HepG2 (cell line): ENCODE results near the gene RMI2. TPM values are rescaled to one million over a fixed set of nuclear protein-coding genes. Genes with fewer than 3 reads are reported as not detected.
A peak's percentile ranks its signal among the peaks of the same experiment; 100 is the strongest.

Experiments
- ATAC-seq: fragments of 200-7000 bp; cut with Tn5 transposase; 3 replicates; pipeline ENCODE4 v1.9.1; 2020; ENCODE audit warnings: mild to moderate bottlenecking, moderate library complexity
- BruUV-seq: library from RNA; stranded (reverse); fragments of 400-500 nt; replicated peaks from 2 replicates; lab custom pipeline; 2021; lab: Mats Ljungman, UMichigan
- CTCF ChIA-PET: fragments of 300-600 bp; formaldehyde crosslinking; extraction: SDS; loops from one replicate; lab custom pipeline; 2021; ENCODE audit warnings: low total read pairs, inconsistent platforms, low intra/inter-chr PET ratio; lab: Yijun Ruan, JAX
- POLR2A ChIA-PET: fragments of 350-600 bp; sonication (Branson Sonifier 250); formaldehyde crosslinking; loops from one replicate; lab custom pipeline; 2020; ENCODE audit warnings: antibody characterized with exemption, inconsistent platforms; lab: Yijun Ruan, JAX
- DNase-seq: peaks from one replicate; pipeline ENCODE4 v3.0.0-alpha.2; 2015; ENCODE audit warnings: low spot score
- FAIRE-seq: peaks from 3 replicates; lab custom pipeline; 2011; peaks lifted over from hg19 to GRCh38; lab: Jason Lieb, UNC
- H2AFZ ChIP-seq: one replicate; pipeline ENCODE4 v1.6.1; 2011; ENCODE audit warnings: low read length, inconsistent platforms
- H3K27ac ChIP-seq: fragments of 300-600 bp; 3 replicates; pipeline ENCODE4 v1.8.0; 2011; ENCODE audit warnings: mixed run types, mild to moderate bottlenecking, mixed read lengths, low read length, inconsistent platforms; ENCODE audit not compliant: insufficient read depth; ENCODE audit errors: extremely low read length
- H3K27me3 ChIP-seq, 2 experiments: fragments of 200-600 bp in 1 of 2; 2 replicates in 1 of 2; 3 replicates in 1 of 2; pipeline versions ENCODE4 v1.6.0 to v1.8.0; 2011; ENCODE audit warnings: low read length in 2 of 2, mild to moderate bottlenecking in 2 of 2, moderate library complexity in 2 of 2, inconsistent platforms in 1 of 2; ENCODE audit not compliant: insufficient read depth in 2 of 2, control insufficient read depth in 1 of 2
- H3K36me3 ChIP-seq, 2 experiments: fragments of 200-600 bp in 1 of 2; replicated peaks in 1 of 2; 2 replicates in 1 of 2; 3 replicates in 1 of 2; pipeline versions ENCODE4 v1.5.1 to v1.8.0; 2011; ENCODE audit warnings: low read length in 2 of 2, inconsistent platforms in 1 of 2; ENCODE audit not compliant: insufficient read depth in 2 of 2, control insufficient read depth in 1 of 2
- H3K4me1 ChIP-seq: 2 replicates; pipeline ENCODE4 v1.5.1; 2012; ENCODE audit warnings: low read length, inconsistent platforms; ENCODE audit not compliant: insufficient read depth
- H3K4me2 ChIP-seq: 2 replicates; pipeline ENCODE4 v1.6.0; 2011; ENCODE audit warnings: low read depth, low read length, inconsistent platforms
- H3K4me3 ChIP-seq, 3 experiments: fragments of 200-600 bp in 1 of 3; sonication (generic), shearing (Covaris generic) in 1 of 3; replicated peaks in 1 of 3; 2 replicates each; pipeline ENCODE4 v1.5.1; 2011 to 2016; ENCODE audit warnings: low read length in 3 of 3, inconsistent platforms in 2 of 3, low read depth in 2 of 3, mild to moderate bottlenecking in 2 of 3, control low read depth in 1 of 3, mixed read lengths in 1 of 3; ENCODE audit not compliant: insufficient read depth in 1 of 3
- H3K79me2 ChIP-seq: one replicate; pipeline ENCODE4 v1.6.1; 2011; ENCODE audit warnings: low read length, inconsistent platforms; ENCODE audit not compliant: insufficient read depth
- H3K9ac ChIP-seq: 2 replicates; pipeline ENCODE4 v1.6.0; 2011; ENCODE audit warnings: mild to moderate bottlenecking, low read depth, low read length, inconsistent platforms; ENCODE audit not compliant: insufficient read depth
- H3K9me3 ChIP-seq: 2 replicates; pipeline ENCODE4 v1.5.1; 2012; ENCODE audit warnings: mild to moderate bottlenecking, low read length
- H4K20me1 ChIP-seq: 2 replicates; pipeline ENCODE4 v1.6.0; 2011; ENCODE audit warnings: inconsistent platforms, mild to moderate bottlenecking, low read length, moderate library complexity; ENCODE audit not compliant: insufficient read depth
- AKAP8 ChIP-seq: sonication (generic); formaldehyde crosslinking; IDR thresholded peaks from 2 replicates; pipeline ENCODE4 v1.5.1; 2020; ENCODE audit warnings: mild to moderate bottlenecking, missing genetic modification reagents
- ARNT2 ChIP-seq: sonication (generic); formaldehyde crosslinking; IDR thresholded peaks from 2 replicates; pipeline ENCODE4 v1.8.0; 2022; ENCODE audit warnings: mild to moderate bottlenecking, low read depth, missing genetic modification reagents, moderate library complexity
- ATF7-NPFF ChIP-seq: sonication (generic); formaldehyde crosslinking; IDR thresholded peaks from 2 replicates; pipeline ENCODE4 v1.8.1; 2023; ENCODE audit warnings: mild to moderate bottlenecking, low read depth, missing genetic modification reagents, moderate library complexity
- CENPX ChIP-seq: sonication (generic); formaldehyde crosslinking; IDR thresholded peaks from 2 replicates; pipeline ENCODE4 v1.9.0; 2021; ENCODE audit warnings: mild to moderate bottlenecking, missing genetic modification reagents, moderate library complexity
- CTCF ChIP-seq: sonication (generic); formaldehyde crosslinking; IDR thresholded peaks from 2 replicates; pipeline ENCODE4 v1.5.0; 2020; ENCODE audit warnings: mild to moderate bottlenecking, missing genetic modification reagents, moderate library complexity
- E2F2 ChIP-seq: sonication (generic); formaldehyde crosslinking; IDR thresholded peaks from 2 replicates; pipeline ENCODE4 v1.4.0; 2020; ENCODE audit warnings: missing genetic modification reagents, borderline replicate concordance
- FOSL2 ChIP-seq: sonication (generic); formaldehyde crosslinking; IDR thresholded peaks from 2 replicates; pipeline ENCODE4 v1.4.0; 2020; ENCODE audit warnings: missing genetic modification reagents
- GFI1 ChIP-seq: sonication (generic); formaldehyde crosslinking; IDR thresholded peaks from 2 replicates; pipeline ENCODE4 v1.5.0; 2020; ENCODE audit warnings: missing genetic modification reagents, mild to moderate bottlenecking, borderline replicate concordance
- HIVEP1 ChIP-seq: sonication (generic); formaldehyde crosslinking; IDR thresholded peaks from 2 replicates; pipeline ENCODE4 v1.4.0; 2020; ENCODE audit warnings: mild to moderate bottlenecking, missing genetic modification reagents
- STAG1 ChIP-seq: sonication (generic); formaldehyde crosslinking; IDR thresholded peaks from 2 replicates; pipeline ENCODE4 v1.4.0; 2020; ENCODE audit warnings: missing genetic modification reagents
- TBL1XR1 ChIP-seq: fragments of 150-350 bp; IDR thresholded peaks from 2 replicates; pipeline ENCODE4 v1.6.1; 2014; ENCODE audit warnings: borderline replicate concordance, low read length; ENCODE audit not compliant: partially characterized antibody
- ZNF160 ChIP-seq: sonication (generic); formaldehyde crosslinking; IDR thresholded peaks from 2 replicates; pipeline ENCODE4 v1.8.0; 2022; ENCODE audit warnings: mild to moderate bottlenecking, inconsistent platforms, missing genetic modification reagents
- ZNF567 ChIP-seq: sonication (generic); formaldehyde crosslinking; IDR thresholded peaks from 2 replicates; pipeline ENCODE4 v1.8.1; 2023; ENCODE audit warnings: mild to moderate bottlenecking, missing genetic modification reagents, borderline replicate concordance
- ZNF577 ChIP-seq: sonication (generic); formaldehyde crosslinking; IDR thresholded peaks from 2 replicates; pipeline ENCODE4 v1.4.0; 2020; ENCODE audit warnings: mild to moderate bottlenecking, low read depth, missing genetic modification reagents, borderline replicate concordance
- ZNF580 ChIP-seq: IDR thresholded peaks from 2 replicates; pipeline ENCODE4 v1.6.1; 2016; ENCODE audit warnings: low read depth, borderline replicate concordance
- ZNF839 ChIP-seq: sonication (generic); formaldehyde crosslinking; IDR thresholded peaks from 2 replicates; pipeline ENCODE4 v1.4.0; 2020; ENCODE audit warnings: missing genetic modification reagents, mild to moderate bottlenecking, borderline replicate concordance
- WGBS: methylation state at CpG from one replicate; pipeline ENCODE4 v1.1.6; 2017; ENCODE audit warnings: low lambda C conversion rate; 5-methylcytosine and 5-hydroxymethylcytosine counted together
- in situ Hi-C: cut with HindIII; loops from 2 replicates; pipeline ENCODE4 v1.10.0; 2017; ENCODE audit warnings: low pct_unique_long_range_greater_than_20kb; ENCODE audit not compliant: extremely low pct_ligation_motif_present
- intact Hi-C: fragments of 100-400 bp; cut with micrococcal nuclease; formaldehyde crosslinking; loops from one replicate; pipeline ENCODE4 v1.10.0; 2022; ENCODE audit not compliant: unreplicated experiment
- polyA plus RNA-seq, 8 experiments: library from polyadenylated mRNA; depleted of rRNA in 3 of 8; stranded (reverse) in 7 of 8; unstranded in 1 of 8; fragments of >200 nt; fragmentation: Illumina TruSeq in 4 of 8; extraction: Trizol in 4 of 8; gene quantifications; 2 replicates each; pipeline versions ENCODE4 v1.2.1 to v1.2.3, GENCODE V29; 2011 to 2016; ENCODE audit warnings: low read depth in 4 of 8, missing spikeins in 1 of 8, mixed read lengths in 1 of 8; ENCODE audit not compliant: insufficient read depth in 1 of 8
- total RNA-seq, 5 experiments: library from RNA; depleted of rRNA; stranded (reverse); fragments of >200 nt; fragmentation: Illumina TruSeq; extraction: Trizol; gene quantifications; 2 replicates each; pipeline ENCODE4 v1.2.3, GENCODE V29; 2016; ENCODE audit warnings: low read depth in 1 of 5
- TF ChIP-seq, protein P1 (sequence below): sonication (generic); formaldehyde crosslinking; IDR thresholded peaks from 2 replicates; pipeline ENCODE4 v1.5.0; 2020; ENCODE audit warnings: mild to moderate bottlenecking, low read depth, missing genetic modification reagents, borderline replicate concordance
- TF ChIP-seq, protein P2 (sequence below): sonication (generic); formaldehyde crosslinking; IDR thresholded peaks from 2 replicates; pipeline ENCODE4 v1.9.0; 2021; ENCODE audit warnings: missing genetic modification reagents, borderline replicate concordance
- TF ChIP-seq, protein P3 (sequence below): sonication (generic); formaldehyde crosslinking; IDR thresholded peaks from 2 replicates; pipeline ENCODE4 v1.4.0; 2020; ENCODE audit warnings: mild to moderate bottlenecking, missing genetic modification reagents

The RMI2 gene
- total and polyA plus RNA-seq, 2 of the 13 experiments (the other 11 are each of a cell fraction or from before 2014, with no cell fraction given), result 24.5 to 55.7 TPM

DNA sequence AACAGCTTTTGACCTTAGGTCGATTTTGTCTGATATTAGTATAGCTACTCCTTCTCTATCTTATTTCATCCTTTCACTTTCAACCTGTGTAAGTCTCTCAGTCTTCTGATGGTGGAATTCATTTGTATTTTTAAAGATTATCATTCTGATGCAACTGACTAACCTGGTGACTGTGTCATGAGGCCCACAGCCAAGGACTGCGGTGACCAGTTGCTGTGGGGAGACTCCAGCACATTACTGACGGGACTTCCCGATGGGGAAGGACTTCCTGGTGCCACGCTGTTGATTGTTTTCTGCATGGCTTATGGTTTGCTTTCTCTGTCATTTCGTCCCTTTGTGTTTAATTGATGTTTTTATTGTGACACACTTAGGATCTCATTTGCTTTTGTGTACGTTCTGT lies 34.2 kb downstream of the RMI2 start (continued):
- TF ChIP-seq ZNF839 (CRISPR knock-in tag), result no peak
- TF ChIP-seq, protein P1, sequence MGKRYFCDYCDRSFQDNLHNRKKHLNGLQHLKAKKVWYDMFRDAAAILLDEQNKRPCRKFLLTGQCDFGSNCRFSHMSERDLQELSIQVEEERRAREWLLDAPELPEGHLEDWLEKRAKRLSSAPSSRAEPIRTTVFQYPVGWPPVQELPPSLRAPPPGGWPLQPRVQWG, result no peak
- no peak for TF ChIP-seq ARNT2 (CRISPR knock-in tag)
- TF ChIP-seq FOSL2 (CRISPR knock-in tag), result peak; percentile 33; the same call in 1 of the 2 replicates
- TF ChIP-seq, protein P2, sequence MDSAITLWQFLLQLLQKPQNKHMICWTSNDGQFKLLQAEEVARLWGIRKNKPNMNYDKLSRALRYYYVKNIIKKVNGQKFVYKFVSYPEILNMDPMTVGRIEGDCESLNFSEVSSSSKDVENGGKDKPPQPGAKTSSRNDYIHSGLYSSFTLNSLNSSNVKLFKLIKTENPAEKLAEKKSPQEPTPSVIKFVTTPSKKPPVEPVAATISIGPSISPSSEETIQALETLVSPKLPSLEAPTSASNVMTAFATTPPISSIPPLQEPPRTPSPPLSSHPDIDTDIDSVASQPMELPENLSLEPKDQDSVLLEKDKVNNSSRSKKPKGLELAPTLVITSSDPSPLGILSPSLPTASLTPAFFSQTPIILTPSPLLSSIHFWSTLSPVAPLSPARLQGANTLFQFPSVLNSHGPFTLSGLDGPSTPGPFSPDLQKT (CRISPR knock-in tag), result no peak
- no peak for TF ChIP-seq AKAP8 (CRISPR knock-in tag)
- TF ChIP-seq ATF7-NPFF (CRISPR knock-in tag), result no peak
- no peak for TF ChIP-seq E2F2
- TF ChIP-seq, all 625 proteins: peak for 7

DNA sequence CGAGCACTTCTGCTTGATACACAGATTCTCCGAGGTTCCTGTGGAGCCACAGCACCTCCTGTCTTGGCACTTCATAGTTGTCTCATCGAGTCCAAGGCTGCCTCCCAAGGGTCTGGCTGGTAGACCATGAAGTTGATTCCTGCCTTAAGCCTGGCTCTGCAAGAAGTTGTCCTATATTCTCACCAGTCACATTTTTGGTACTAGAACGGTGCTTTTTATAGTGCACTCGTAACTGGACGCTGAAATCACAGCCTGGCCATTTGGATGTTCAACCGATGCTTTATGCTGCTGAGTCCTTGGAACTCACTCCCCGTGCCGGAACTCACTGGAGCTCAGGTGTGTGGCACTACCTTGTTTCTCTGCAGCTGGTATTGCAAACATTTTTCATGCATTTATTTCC lies 35.6 kb downstream of the RMI2 start:
- Histone ChIP-seq H3K4me1 (peaks cover 39% of the 10 kb centered on the region), H3K36me3 (no peaks in the 10 kb centered on the region)
- TF ChIP-seq STAG1 (CRISPR knock-in tag) (peak; percentile 38), CENPX (no peak), ZNF577 (CRISPR knock-in tag) (no peak), TBL1XR1 (no peak), HIVEP1 (CRISPR knock-in tag) (no peak), ZNF567 (CRISPR knock-in tag) (no peak), ZNF580 (no peak), ZNF160 (no peak), CTCF (CRISPR knock-in tag) (0 out of 2 replicates have a peak, but pooled peaks have one; percentile 11), GFI1 (CRISPR knock-in tag) (no peak)
- TF ChIP-seq, protein P3, sequence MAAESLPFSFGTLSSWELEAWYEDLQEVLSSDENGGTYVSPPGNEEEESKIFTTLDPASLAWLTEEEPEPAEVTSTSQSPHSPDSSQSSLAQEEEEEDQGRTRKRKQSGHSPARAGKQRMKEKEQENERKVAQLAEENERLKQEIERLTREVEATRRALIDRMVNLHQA (CRISPR knock-in tag), result no peak

More for the DNA sequence above, 35.6 kb downstream of the RMI2 start:
- Histone ChIP-seq H3K4me3 (no peak overlapping the region), H3K27ac (no peak overlapping the region), H3K9ac (no peak overlapping the region), H3K27me3 (peaks cover 10 to 26% of the 10 kb centered on the region in 2 experiments; a peak in 4 of 5 replicates), H3K9me3 (no peaks in the 10 kb centered on the region), H2AFZ (no peak overlapping the region), H3K4me2 (no peak overlapping the region), H4K20me1 (no peaks in the 10 kb centered on the region), H3K79me2 (no peaks in the 10 kb centered on the region)
- ATAC-seq (no peak), DNase-seq (no peak), FAIRE-seq (no peak)
- in situ Hi-C loops, result no loop called here
- ChIA-PET POLR2A (interaction anchor here (1.7 kb wide), 1 partner anchor 9 kb away, joined by 10 read pairs; no protein-coding TSS in a partner anchor), CTCF (no interaction called here)
- BruUV-seq, result no TSS peak
- 74% methylated on average over 9 of the region's 9 CpGs for WGBS
- intact Hi-C loops, result no loop called here
